ENCODE data around the gene LDHD. TPM values are rescaled to one million over a fixed set of nuclear protein-coding genes. Genes with fewer than 3 reads are reported as not detected.
A peak's percentile ranks its signal among the peaks of the same experiment; 100 is the strongest.

The LDHD gene
- total and polyA plus RNA-seq, 2 of the 13 experiments (the other 11 are each of a cell fraction or from before 2014, with no cell fraction given) = 9.1 to 9.8 TPM

- TF ChIP-seq NR2F2 (IDR thresholded peaks at IDR 0.05; ENCODE audit: borderline replicate concordance, low read depth) = no peak
- no peak for TF ChIP-seq IRF1 (CRISPR knock-in tag; IDR thresholded peaks at IDR 0.05; ENCODE audit: low read depth)
- TF ChIP-seq CBX2 (IDR thresholded peaks at IDR 0.05; ENCODE audit: low read depth, low read length) = no peak
- TF ChIP-seq CBX2 (CRISPR knock-in tag; IDR thresholded peaks at IDR 0.05; ENCODE audit: low read depth) = no peak
- peak; percentile 60 for TF ChIP-seq TGIF2 (CRISPR knock-in tag; IDR thresholded peaks at IDR 0.05)
- TF ChIP-seq ZNF841 (CRISPR knock-in tag; IDR thresholded peaks at IDR 0.05; ENCODE audit: borderline replicate concordance) = no peak
- TF ChIP-seq, protein P1, sequence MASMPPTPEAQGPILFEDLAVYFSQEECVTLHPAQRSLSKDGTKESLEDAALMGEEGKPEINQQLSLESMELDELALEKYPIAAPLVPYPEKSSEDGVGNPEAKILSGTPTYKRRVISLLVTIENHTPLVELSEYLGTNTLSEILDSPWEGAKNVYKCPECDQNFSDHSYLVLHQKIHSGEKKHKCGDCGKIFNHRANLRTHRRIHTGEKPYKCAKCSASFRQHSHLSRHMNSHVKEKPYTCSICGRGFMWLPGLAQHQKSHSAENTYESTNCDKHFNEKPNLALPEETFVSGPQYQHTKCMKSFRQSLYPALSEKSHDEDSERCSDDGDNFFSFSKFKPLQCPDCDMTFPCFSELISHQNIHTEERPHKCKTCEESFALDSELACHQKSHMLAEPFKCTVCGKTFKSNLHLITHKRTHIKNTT (CRISPR knock-in tag; IDR thresholded peaks at IDR 0.05) = no peak
- no peak for TF ChIP-seq TARDBP (CRISPR knock-in tag; IDR thresholded peaks at IDR 0.05)
- TF ChIP-seq ZNF850 (CRISPR knock-in tag; conservative IDR thresholded peaks at IDR 0.05) = no peak
- TF ChIP-seq PHF21A (CRISPR knock-in tag; IDR thresholded peaks at IDR 0.05) = no peak
- peak; percentile 72; the same call in 1 of the 2 replicates for TF ChIP-seq MXD4 (CRISPR knock-in tag; IDR thresholded peaks at IDR 0.05)
- TF ChIP-seq ZFP36L2 (CRISPR knock-in tag; IDR thresholded peaks at IDR 0.05) = no peak
- peak; percentile 79; the same call in 1 of the 2 replicates for TF ChIP-seq KDM5B (CRISPR knock-in tag; IDR thresholded peaks at IDR 0.05; ENCODE audit: borderline replicate concordance)
- no peak; the same call in 1 of the 2 replicates for TF ChIP-seq ZNF335 (CRISPR knock-in tag; IDR thresholded peaks at IDR 0.05)
- 0 out of 2 replicates have a peak, but pooled peaks have one; percentile 62 for TF ChIP-seq ZNF556 (CRISPR knock-in tag; IDR thresholded peaks at IDR 0.05; ENCODE audit: borderline replicate concordance)
- TF ChIP-seq AGO2 (optimal IDR thresholded peaks at IDR 0.05; ENCODE audit: low read depth, low read length) = peak; percentile 28
- TF ChIP-seq REPIN1 (CRISPR knock-in tag; IDR thresholded peaks at IDR 0.05; ENCODE audit: borderline replicate concordance, low read depth) = peak; percentile 57; the same call in 1 of the 2 replicates
- TF ChIP-seq AHR (CRISPR knock-in tag; IDR thresholded peaks at IDR 0.05) = peak; percentile 92
- TF ChIP-seq GABPA (IDR thresholded peaks at IDR 0.05; ENCODE audit: low read depth, low read length) = no peak
- TF ChIP-seq GABPA (CRISPR knock-in tag; IDR thresholded peaks at IDR 0.05; ENCODE audit: low read depth) = no peak
- TF ChIP-seq PHB2 (IDR thresholded peaks at IDR 0.05; ENCODE audit: partially characterized antibody) = no peak
- no peak for TF ChIP-seq TMF1 (CRISPR knock-in tag; IDR thresholded peaks at IDR 0.05; ENCODE audit: low read depth)
- TF ChIP-seq FOXP1 (IDR thresholded peaks at IDR 0.05) = no peak
- TF ChIP-seq FOXP1 (CRISPR knock-in tag; IDR thresholded peaks at IDR 0.05) = no peak
- no peak for TF ChIP-seq ZBTB1 (CRISPR knock-in tag; IDR thresholded peaks at IDR 0.05; ENCODE audit: borderline replicate concordance)
- peak; percentile 67 for TF ChIP-seq GATAD2A (CRISPR knock-in tag; IDR thresholded peaks at IDR 0.05)
- TF ChIP-seq KLF11 (CRISPR knock-in tag; IDR thresholded peaks at IDR 0.05) = peak; percentile 76; the same call in 1 of the 2 replicates
- no peak for TF ChIP-seq ZNF75D (CRISPR knock-in tag; IDR thresholded peaks at IDR 0.05; ENCODE audit: borderline replicate concordance)
- no peak for TF ChIP-seq SOX6 (IDR thresholded peaks at IDR 0.05)
- TF ChIP-seq SOX6 (CRISPR knock-in tag; IDR thresholded peaks at IDR 0.05) = peak; percentile 34; the same call in 1 of the 2 replicates
- TF ChIP-seq SMAD9 (CRISPR knock-in tag; IDR thresholded peaks at IDR 0.05) = peak; percentile 76; the same call in 1 of the 2 replicates
Observed at GRCh38 chr16:75116081-75116910, at the start of gene LDHD (continued).
